HG03045 (cell line): ENCODE measurements around the gene YWHAB.

Experiments used
- ATAC-seq: cut with Tn5 transposase; IDR thresholded peaks from one replicate; pipeline ENCODE4 v1.9.1; 2021; ENCODE audit warnings: mild to moderate bottlenecking, moderate library complexity; ENCODE audit not compliant: unreplicated experiment

YWHAB gene

GRCh38 chr20:44911264-44911921 is 25.9 kb downstream of the YWHAB start:
- ATAC-seq: no peak

- ATAC-seq: no peak
Measured at GRCh38 chr20:44912189-44912588, 26.7 kb downstream of the YWHAB start.

- no peak for ATAC-seq
Measured at GRCh38 chr20:44914924-44915323, 29.4 kb downstream of the YWHAB start.

GRCh38 chr20:44916586-44916985 is 31.1 kb downstream of the YWHAB start:
- ATAC-seq: no peak

- no peak for ATAC-seq
Measured at GRCh38 chr20:44917399-44917798, 31.9 kb downstream of the YWHAB start.

- ATAC-seq: no peak
Measured at GRCh38 chr20:44918342-44918741, 32.8 kb downstream of the YWHAB start.

GRCh38 chr20:44918761-44919160 is 33.3 kb downstream of the YWHAB start:
- ATAC-seq: no peak

GRCh38 chr20:44921447-44921846 is 35.9 kb downstream of the YWHAB start:
- ATAC-seq: no peak

- no peak for ATAC-seq
Measured at GRCh38 chr20:44924541-44924940, 39.0 kb downstream of the YWHAB start.

GRCh38 chr20:44928595-44928994 is 43.1 kb downstream of the YWHAB start:
- ATAC-seq: no peak

- ATAC-seq: no peak
Measured at GRCh38 chr20:44930517-44931168, 45.1 kb downstream of the YWHAB start.

GRCh38 chr20:44931911-44932310 is 46.4 kb downstream of the YWHAB start:
- ATAC-seq: no peak

- no peak for ATAC-seq
Measured at GRCh38 chr20:44932916-44933315, 47.4 kb downstream of the YWHAB start.

GRCh38 chr20:44936510-44936909 is 51.0 kb downstream of the YWHAB start:
- ATAC-seq: no peak

GRCh38 chr20:44938637-44939036 is 53.1 kb downstream of the YWHAB start:
- no peak for ATAC-seq

GRCh38 chr20:44941120-44941691 is 55.7 kb downstream of the YWHAB start:
- ATAC-seq: no peak

GRCh38 chr20:44942264-44942973 is 56.9 kb downstream of the YWHAB start:
- no peak for ATAC-seq

- no peak for ATAC-seq
Measured at GRCh38 chr20:44943828-44944227, 58.3 kb downstream of the YWHAB start.

GRCh38 chr20:44945261-44945660 is 59.8 kb downstream of the YWHAB start:
- ATAC-seq: no peak

GRCh38 chr20:44946271-44946852 is 60.9 kb downstream of the YWHAB start:
- ATAC-seq: no peak

- ATAC-seq: no peak
Measured at GRCh38 chr20:44948107-44948506, 62.6 kb downstream of the YWHAB start.
